ENCODE measurements around the gene SEC23A. TPM values are rescaled to one million over a fixed set of nuclear protein-coding genes. Genes with fewer than 3 reads are reported as not detected.

Gene SEC23A
- total RNA-seq, 2 donors from 2014 or later = 184 to 186 TPM

DNA sequence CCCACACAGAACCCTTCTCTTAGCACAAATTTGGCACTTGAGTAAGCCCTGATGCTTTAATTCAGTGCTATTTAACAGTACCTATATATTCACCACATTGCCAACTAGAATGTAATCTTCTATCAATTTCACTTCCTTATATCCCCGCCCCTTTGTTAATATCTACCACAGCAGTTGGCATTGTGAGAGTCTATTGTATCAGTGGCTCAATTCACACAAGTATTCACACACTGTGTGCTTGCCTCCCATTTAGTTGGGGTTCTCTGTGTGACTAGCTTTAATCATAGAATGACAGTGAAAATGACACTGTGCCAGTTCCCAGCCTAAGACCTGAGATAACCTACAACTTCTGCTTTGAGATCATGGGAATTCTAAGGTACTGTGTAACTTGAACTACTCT, 103.1 kb downstream of the SEC23A start:
- H3K36me3 ChIP-seq = no peaks in the 10 kb centered on the region
- H3K4me3 ChIP-seq = no peak overlapping the region
- no peaks in the 10 kb centered on the region for H3K27me3 ChIP-seq (replicated peaks; ENCODE audit: insufficient read depth)
- no peaks in the 10 kb centered on the region for H3K9me3 ChIP-seq
- TF ChIP-seq, protein P1, sequence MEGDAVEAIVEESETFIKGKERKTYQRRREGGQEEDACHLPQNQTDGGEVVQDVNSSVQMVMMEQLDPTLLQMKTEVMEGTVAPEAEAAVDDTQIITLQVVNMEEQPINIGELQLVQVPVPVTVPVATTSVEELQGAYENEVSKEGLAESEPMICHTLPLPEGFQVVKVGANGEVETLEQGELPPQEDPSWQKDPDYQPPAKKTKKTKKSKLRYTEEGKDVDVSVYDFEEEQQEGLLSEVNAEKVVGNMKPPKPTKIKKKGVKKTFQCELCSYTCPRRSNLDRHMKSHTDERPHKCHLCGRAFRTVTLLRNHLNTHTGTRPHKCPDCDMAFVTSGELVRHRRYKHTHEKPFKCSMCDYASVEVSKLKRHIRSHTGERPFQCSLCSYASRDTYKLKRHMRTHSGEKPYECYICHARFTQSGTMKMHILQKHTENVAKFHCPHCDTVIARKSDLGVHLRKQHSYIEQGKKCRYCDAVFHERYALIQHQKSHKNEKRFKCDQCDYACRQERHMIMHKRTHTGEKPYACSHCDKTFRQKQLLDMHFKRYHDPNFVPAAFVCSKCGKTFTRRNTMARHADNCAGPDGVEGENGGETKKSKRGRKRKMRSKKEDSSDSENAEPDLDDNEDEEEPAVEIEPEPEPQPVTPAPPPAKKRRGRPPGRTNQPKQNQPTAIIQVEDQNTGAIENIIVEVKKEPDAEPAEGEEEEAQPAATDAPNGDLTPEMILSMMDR (IDR thresholded peaks at IDR 0.05) = no peak
- DNase-seq (ENCODE audit: low spot score) (no peak), ATAC-seq (ENCODE audit: insufficient number of reproducible peaks, low FRiP score, low read depth) (no peak)
- H3K27ac ChIP-seq = no peak overlapping the region
- H3K4me1 ChIP-seq (ENCODE audit: control insufficient read depth in 1 of 2, low read depth in 2 of 2) = no peaks in the 10 kb centered on the region

- Histone ChIP-seq H3K4me3 (no peak overlapping the region), H3K9me3 (no peaks in the 10 kb centered on the region), H3K27me3 (replicated peaks; ENCODE audit: insufficient read depth) (no peaks in the 10 kb centered on the region), H3K4me1 (ENCODE audit: control insufficient read depth in 1 of 2, low read depth in 2 of 2) (no peaks in the 10 kb centered on the region), H3K36me3 (no peaks in the 10 kb centered on the region), H3K27ac (no peak overlapping the region)
- TF ChIP-seq, protein P1 (IDR thresholded peaks at IDR 0.05) = no peak
- DNase-seq (ENCODE audit: low spot score) (no peak), ATAC-seq (ENCODE audit: insufficient number of reproducible peaks, low FRiP score, low read depth) (no peak)
These were observed 108.3 kb downstream of the SEC23A start for GRCh38 chr14:38994731-38995130.

GRCh38 chr14:38993981-38994380, 109.1 kb downstream of the SEC23A start:
- Histone ChIP-seq H3K36me3 (no peaks in the 10 kb centered on the region), H3K27ac (no peak overlapping the region), H3K4me1 (ENCODE audit: control insufficient read depth in 1 of 2, low read depth in 2 of 2) (no peaks in the 10 kb centered on the region), H3K27me3 (replicated peaks; ENCODE audit: insufficient read depth) (no peaks in the 10 kb centered on the region), H3K4me3 (no peak overlapping the region), H3K9me3 (no peaks in the 10 kb centered on the region)
- DNase-seq (ENCODE audit: low spot score) (no peak), ATAC-seq (ENCODE audit: insufficient number of reproducible peaks, low FRiP score, low read depth) (no peak)
- TF ChIP-seq, protein P1 (IDR thresholded peaks at IDR 0.05) = no peak

GRCh38 chr14:38992067-38992844, 110.8 kb downstream of the SEC23A start:
- H3K36me3 ChIP-seq = no peaks in the 10 kb centered on the region
- DNase-seq (ENCODE audit: low spot score) = no peak
- TF ChIP-seq, protein P1 (IDR thresholded peaks at IDR 0.05) = no peak
- no peak for ATAC-seq (ENCODE audit: insufficient number of reproducible peaks, low FRiP score, low read depth)
- no peak overlapping the region for H3K27ac ChIP-seq
- no peak overlapping the region for H3K4me3 ChIP-seq
- H3K9me3 ChIP-seq = no peaks in the 10 kb centered on the region
- no peaks in the 10 kb centered on the region for H3K4me1 ChIP-seq (ENCODE audit: control insufficient read depth in 1 of 2, low read depth in 2 of 2)
- no peaks in the 10 kb centered on the region for H3K27me3 ChIP-seq (replicated peaks; ENCODE audit: insufficient read depth)

DNA sequence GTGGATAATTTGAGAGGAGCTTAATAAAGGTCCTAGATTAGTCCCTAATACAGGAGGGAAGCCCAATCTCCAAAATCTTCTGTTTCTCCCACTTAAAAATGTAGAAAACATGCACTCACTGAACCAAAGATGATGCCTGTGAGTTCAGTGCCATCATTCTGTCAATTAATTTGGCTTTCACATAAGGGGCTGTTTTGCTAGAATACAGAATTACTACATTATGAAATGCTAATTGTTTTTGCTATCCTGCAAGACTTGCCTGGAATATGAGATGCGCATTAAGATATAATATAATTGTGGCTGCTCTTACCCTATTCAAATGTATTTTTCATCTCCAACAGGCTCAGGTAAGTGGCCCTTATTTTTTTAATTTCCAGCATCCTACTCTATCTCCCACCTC, 111.7 kb downstream of the SEC23A start:
- ATAC-seq (ENCODE audit: insufficient number of reproducible peaks, low FRiP score, low read depth) = no peak
- H3K27me3 ChIP-seq (replicated peaks; ENCODE audit: insufficient read depth) = no peaks in the 10 kb centered on the region
- TF ChIP-seq, protein P1 (IDR thresholded peaks at IDR 0.05) = no peak

More for the DNA sequence above, 111.7 kb downstream of the SEC23A start:
- H3K4me3 ChIP-seq = no peak overlapping the region
- DNase-seq (ENCODE audit: low spot score) = no peak
- no peaks in the 10 kb centered on the region for H3K36me3 ChIP-seq
- H3K4me1 ChIP-seq (ENCODE audit: control insufficient read depth in 1 of 2, low read depth in 2 of 2) = no peaks in the 10 kb centered on the region
- H3K9me3 ChIP-seq = no peaks in the 10 kb centered on the region
- no peak overlapping the region for H3K27ac ChIP-seq
